IMR-90 (cell line): Measurements from ENCODE around the gene CLIC5. TPM values are rescaled to one million over a fixed set of nuclear protein-coding genes. Genes with fewer than 3 reads are reported as not detected.

ENCODE experiments used
- ATAC-seq: fragments of 200-7000 bp; cut with Tn5 transposase; 2 replicates; pipeline ENCODE4 v1.9.1; 2020; ENCODE audit warnings: low read depth, mild to moderate bottlenecking, moderate library complexity
- BruUV-seq: library from RNA; stranded (reverse); fragments of 400-500 nt; replicated peaks from 2 replicates; lab custom pipeline; 2021; lab: Mats Ljungman, UMichigan
- CTCF ChIA-PET: fragments of 300-600 bp; formaldehyde crosslinking; extraction: SDS; loops from one replicate; lab custom pipeline; 2021; ENCODE audit warnings: antibody characterized with exemption; lab: Yijun Ruan, JAX
- POLR2A ChIA-PET: fragments of 300-600 bp; sonication (Branson Sonifier 250); formaldehyde crosslinking; loops from one replicate; lab custom pipeline; 2022; ENCODE audit warnings: antibody characterized with exemption; ENCODE audit not compliant: unreplicated experiment; lab: Charles Lee
- DNase-seq: peaks from one replicate; pipeline ENCODE4 v3.0.0; 2013
- H2AFZ ChIP-seq: replicated peaks from 2 replicates; pipeline ENCODE3; 2013; ENCODE audit warnings: low read length, mild to moderate bottlenecking; ENCODE audit not compliant: poor library complexity
- H2AK5ac ChIP-seq: 2 replicates; pipeline ENCODE4 v1.6.1; 2013; ENCODE audit warnings: low read depth, low read length, inconsistent platforms
- H2AK9ac ChIP-seq: replicated peaks from 2 replicates; pipeline ENCODE3; 2013; ENCODE audit warnings: mild to moderate bottlenecking, low read depth, low read length, moderate library complexity; ENCODE audit not compliant: poor library complexity
- H2BK120ac ChIP-seq: 2 replicates; pipeline ENCODE4 v1.6.1; 2013; ENCODE audit warnings: low read depth, low read length, inconsistent platforms
- H2BK15ac ChIP-seq: 3 replicates; pipeline ENCODE4 v1.6.1; 2013; ENCODE audit warnings: low read depth, low read length, inconsistent platforms
- H2BK20ac ChIP-seq: 2 replicates; pipeline ENCODE4 v1.6.1; 2013; ENCODE audit warnings: low read depth, mild to moderate bottlenecking, inconsistent platforms, low read length, moderate library complexity
- H2BK5ac ChIP-seq: 2 replicates; pipeline ENCODE4 v1.6.1; 2013; ENCODE audit warnings: mild to moderate bottlenecking, low read depth, low read length, inconsistent platforms; ENCODE audit not compliant: poor library complexity, severe bottlenecking
- H3K14ac ChIP-seq: replicated peaks from 2 replicates; pipeline ENCODE4 v1.6.1; 2013; ENCODE audit warnings: low read depth, low read length, inconsistent platforms
- H3K18ac ChIP-seq: 2 replicates; pipeline ENCODE4 v1.6.1; 2013; ENCODE audit warnings: low read depth, low read length, control low read depth
- H3K23ac ChIP-seq: 2 replicates; pipeline ENCODE4 v1.6.1; 2013; ENCODE audit warnings: low read depth, low read length, inconsistent platforms
- H3K27ac ChIP-seq: 2 replicates; pipeline ENCODE4 v1.5.1; 2013; ENCODE audit warnings: mild to moderate bottlenecking, control low read depth, low read length; ENCODE audit not compliant: insufficient read depth
- H3K27me3 ChIP-seq: 2 replicates; pipeline ENCODE4 v1.6.1; 2013; ENCODE audit warnings: low read length; ENCODE audit not compliant: control insufficient read depth, insufficient read depth
- H3K36me3 ChIP-seq: 2 replicates; pipeline ENCODE4 v1.6.1; 2013; ENCODE audit warnings: low read length, mixed read lengths; ENCODE audit not compliant: control insufficient read depth, insufficient read depth
- H3K4ac ChIP-seq: 2 replicates; pipeline ENCODE4 v1.6.1; 2013; ENCODE audit warnings: low read depth, low read length, inconsistent platforms
- H3K4me1 ChIP-seq: 2 replicates; pipeline ENCODE4 v1.6.1; 2013; ENCODE audit warnings: low read length, mixed read lengths; ENCODE audit not compliant: control insufficient read depth, insufficient read depth
- H3K4me2 ChIP-seq: 2 replicates; pipeline ENCODE4 v1.6.1; 2013; ENCODE audit warnings: low read depth, mild to moderate bottlenecking, control low read depth, low read length, moderate library complexity
- H3K4me3 ChIP-seq: 2 replicates; pipeline ENCODE4 v1.5.1; 2013; ENCODE audit warnings: low read depth, mild to moderate bottlenecking, control low read depth, low read length, moderate library complexity; ENCODE audit not compliant: insufficient read depth
- H3K56ac ChIP-seq: 2 replicates; pipeline ENCODE4 v1.6.1; 2013; ENCODE audit warnings: low read length, inconsistent platforms; ENCODE audit not compliant: insufficient read depth; ENCODE audit errors: extremely low read depth
- H3K79me1 ChIP-seq, 2 experiments: 2 replicates each; pipeline ENCODE4 v1.6.1; 2013; ENCODE audit warnings: low read length in 2 of 2, inconsistent platforms in 1 of 2, low read depth in 1 of 2
- H3K9ac ChIP-seq: 2 replicates; pipeline ENCODE4 v1.6.1; 2013; ENCODE audit warnings: low read depth, low read length, control low read depth
- H3K9me1 ChIP-seq: 2 replicates; pipeline ENCODE4 v1.6.1; 2013; ENCODE audit warnings: low read length, inconsistent platforms; ENCODE audit not compliant: insufficient read depth
- H3K9me3 ChIP-seq: 2 replicates; pipeline ENCODE4 v1.6.1; 2013; ENCODE audit warnings: low read length; ENCODE audit not compliant: control insufficient read depth, insufficient read depth
- H4K20me1 ChIP-seq: 2 replicates; pipeline ENCODE4 v1.6.1; 2013; ENCODE audit warnings: low read length, inconsistent platforms; ENCODE audit not compliant: insufficient read depth
- H4K5ac ChIP-seq: 2 replicates; pipeline ENCODE4 v1.6.1; 2013; ENCODE audit warnings: mild to moderate bottlenecking, low read depth, low read length, control low read depth
- H4K8ac ChIP-seq, 2 experiments: 2 replicates each; pipeline ENCODE4 v1.6.1; 2013; ENCODE audit warnings: low read depth in 2 of 2, low read length in 2 of 2, control low read depth in 1 of 2, inconsistent platforms in 1 of 2
- H4K91ac ChIP-seq: 2 replicates; pipeline ENCODE4 v1.6.1; 2013; ENCODE audit warnings: low read depth, low read length, inconsistent platforms; ENCODE audit not compliant: insufficient read depth
- CHD1 ChIP-seq: IDR thresholded peaks from 2 replicates; pipeline ENCODE4 v1.6.1; 2012; ENCODE audit warnings: low read depth, low read length, improper control_type of control experiment
- CTCF ChIP-seq: conservative IDR thresholded peaks from 2 replicates; pipeline ENCODE4 v1.5.1; 2012; ENCODE audit warnings: mild to moderate bottlenecking, low read depth, low read length, improper control_type of control experiment
- FOS ChIP-seq: fragments of 150-350 bp; IDR thresholded peaks from 2 replicates; pipeline ENCODE4 v1.6.1; 2016; ENCODE audit warnings: low read depth, low read length
- MAZ ChIP-seq: IDR thresholded peaks from 2 replicates; pipeline ENCODE4 v1.6.1; 2012; ENCODE audit warnings: low read depth, mild to moderate bottlenecking, low read length, improper control_type of control experiment, moderate library complexity, borderline replicate concordance
- RAD21 ChIP-seq: IDR thresholded peaks from 2 replicates; pipeline ENCODE4 v1.6.1; 2012; ENCODE audit warnings: low read length, improper control_type of control experiment
- SMC3 ChIP-seq: fragments of 150-350 bp; IDR thresholded peaks from 2 replicates; pipeline ENCODE4 v1.6.1; 2016; ENCODE audit warnings: low read depth, mild to moderate bottlenecking, antibody characterized with exemption, low read length, moderate library complexity
- WGBS, 2 experiments: methylation state at CpG; one replicate each; pipeline versions ENCODE4 v1.1.5 to v1.1.7; 2013; ENCODE audit warnings: missing lambda C conversion rate in 2 of 2; ENCODE audit not compliant: insufficient read length in 1 of 2; ENCODE audit errors: extremely low coverage in 2 of 2; 5-methylcytosine and 5-hydroxymethylcytosine counted together
- dilution Hi-C: fragments of 300-500 bp; cut with HindIII; formaldehyde crosslinking; loops from one replicate; pipeline ENCODE4 v1.14.3; 2018; ENCODE audit warnings: low sequenced_read_pairs; ENCODE audit not compliant: unreplicated experiment
- in situ Hi-C: fragments of 300-500 bp; cut with MboI; formaldehyde crosslinking; loops from 3 replicates; pipeline ENCODE4 v1.14.3; 2019; ENCODE audit warnings: low sequenced_read_pairs, inconsistent platforms, mixed read lengths
- intact Hi-C: fragments of 100-400 bp; cut with micrococcal nuclease; formaldehyde crosslinking; loops from 2 replicates; pipeline ENCODE4 v1.10.0; 2022
- polyA plus RNA-seq, 3 experiments: library from polyadenylated mRNA; depleted of rRNA; stranded (reverse); fragments of >200 nt; gene quantifications; 2 replicates each; pipeline ENCODE4 v1.2.3, GENCODE V29; 2012; ENCODE audit warnings: low replicate concordance in 1 of 3
- total RNA-seq: library from RNA; depleted of rRNA; stranded (reverse); fragments of >200 nt; gene quantifications from 2 replicates; pipeline ENCODE4 v1.2.3, GENCODE V29; 2012

CLIC5 gene
- total and polyA plus RNA-seq, 2 of the 4 experiments (the other 2 are of a cell fraction): not detected

GRCh38 chr6:45946352-45946751 lies 69.3 kb downstream of the CLIC5 start:
- H3K4me3 ChIP-seq: no peak overlapping the region

More at GRCh38 chr6:45946352-45946751, 69.3 kb downstream of the CLIC5 start:
- Histone ChIP-seq H3K56ac (no peak overlapping the region), H2AK5ac (no peak overlapping the region), H2AFZ (peak overlapping the region; percentile 19), H4K91ac (no peak overlapping the region), H3K36me3 (no peaks in the 10 kb centered on the region), H3K4me2 (no peak overlapping the region), H3K23ac (no peak overlapping the region), H3K27me3 (peaks cover 12% of the 10 kb centered on the region; the same call in 1 of the 2 replicates), H4K8ac (no peak overlapping the region), H3K27ac (no peak overlapping the region), H2AK9ac (no peak overlapping the region), H3K9ac (no peak overlapping the region), H3K4ac (no peak overlapping the region), H2BK5ac (no peak overlapping the region), H3K18ac (no peak overlapping the region), H3K14ac (no peak overlapping the region), H3K4me1 (no peaks in the 10 kb centered on the region), H3K79me1 (no peaks in the 10 kb centered on the region), H2BK15ac (no peak overlapping the region), H3K9me3 (no peaks in the 10 kb centered on the region), H2BK20ac (no peak overlapping the region), H4K20me1 (no peaks in the 10 kb centered on the region), H2BK120ac (no peak overlapping the region), H4K5ac (no peak overlapping the region), H3K9me1 (no peaks in the 10 kb centered on the region; the same call in 1 of the 2 replicates)
- POLR2A ChIA-PET: interaction anchor here (0.6 kb wide), 1 partner anchor 9 kb away, joined by 3 read pairs; no protein-coding TSS in a partner anchor
- in situ Hi-C loops: no loop called here
- no TSS peak for BruUV-seq
- CTCF ChIA-PET: interaction anchor here (0.8 to 1.6 kb wide), 6 partner anchors 11 to 1471 kb away, joined by 3 to 5 read pairs (median 4); no protein-coding TSS in a partner anchor
- WGBS, 2 experiments: no CpG with 5 or more reads among the region's 3 CpGs
- dilution Hi-C loops: no loop called here
- peak; percentile 72 for DNase-seq
- TF ChIP-seq MAZ: no peak
- TF ChIP-seq SMC3: peak; percentile 27; the same call in 1 of the 2 replicates
- TF ChIP-seq CTCF: peak; percentile 54
- TF ChIP-seq FOS: no peak
- TF ChIP-seq CHD1: no peak
- peak; percentile 53 for TF ChIP-seq RAD21
- intact Hi-C loops: loop anchor here (1.0 kb wide), 1 partner anchor 1353 kb away; no protein-coding TSS in a partner anchor
- peak; percentile 96 for ATAC-seq
